CD8-positive, alpha-beta memory T cell (primary cell): ENCODE data around the gene NOL4L. TPM values are rescaled to one million over a fixed set of nuclear protein-coding genes. Genes with fewer than 3 reads are reported as not detected.
"Not testable (repeated sequence)": the region's sequence is repeated elsewhere in the genome, so short reads cannot be mapped to it uniquely, and the experiment has no call there.

Experiments used
- CTCF ChIA-PET: fragments of 350-600 bp; sonication (Branson Sonifier 250); formaldehyde crosslinking; loops from one replicate; lab custom pipeline; 2021; ENCODE audit warnings: antibody characterized with exemption; lab: Charles Lee
- POLR2A ChIA-PET: fragments of 350-600 bp; sonication (Branson Sonifier 250); formaldehyde crosslinking; loops from one replicate; lab custom pipeline; 2021; ENCODE audit warnings: antibody characterized with exemption; lab: Charles Lee
- DNase-seq, 5 donors: peaks; one replicate each; pipeline versions ENCODE4 v3.0.0 to v3.0.0-alpha.2; 2020 to 2022; ENCODE audit warnings: mixed read lengths in 1 of 5
- H3K27ac ChIP-seq: one replicate; pipeline ENCODE4 v1.7.0; 2013; ENCODE audit warnings: low read depth, mild to moderate bottlenecking, low read length, moderate library complexity
- H3K27me3 ChIP-seq: 2 replicates; pipeline ENCODE4 v1.7.0; 2013; ENCODE audit warnings: low read length, mild to moderate bottlenecking; ENCODE audit not compliant: insufficient read depth, poor library complexity, severe bottlenecking
- H3K36me3 ChIP-seq: 2 replicates; pipeline ENCODE4 v1.7.0; 2013; ENCODE audit warnings: mild to moderate bottlenecking, low read length, moderate library complexity; ENCODE audit not compliant: insufficient read depth
- H3K4me1 ChIP-seq: 2 replicates; pipeline ENCODE4 v1.7.0; 2013; ENCODE audit warnings: mild to moderate bottlenecking, low read length, moderate library complexity; ENCODE audit not compliant: insufficient read depth
- H3K4me3 ChIP-seq: 2 replicates; pipeline ENCODE4 v1.7.0; 2013; ENCODE audit warnings: mild to moderate bottlenecking, low read length
- H3K9me3 ChIP-seq: 2 replicates; pipeline ENCODE4 v1.7.0; 2013; ENCODE audit warnings: mild to moderate bottlenecking, low read length
- H3K27ac Mint-ChIP-seq, 8 donors: one replicate each; pipeline ENCODE4 v1.8.0; 2020 to 2021; ENCODE audit warnings: mixed read lengths in 8 of 8, mild to moderate bottlenecking in 6 of 8, inconsistent platforms in 3 of 8, moderate library complexity in 3 of 8
- H3K27me3 Mint-ChIP-seq, 2 donors: one replicate each; pipeline ENCODE4 v1.8.0; 2020 to 2021; ENCODE audit warnings: mixed read lengths in 2 of 2, mild to moderate bottlenecking in 1 of 2, moderate library complexity in 1 of 2
- H3K36me3 Mint-ChIP-seq, 3 donors: one replicate each; pipeline ENCODE4 v1.8.0; 2020 to 2021; ENCODE audit warnings: mixed read lengths in 3 of 3, inconsistent platforms in 1 of 3, mild to moderate bottlenecking in 1 of 3
- H3K4me1 Mint-ChIP-seq, 3 donors: one replicate each; pipeline ENCODE4 v1.8.0; 2020 to 2021; ENCODE audit warnings: mixed read lengths in 3 of 3, inconsistent platforms in 1 of 3, mild to moderate bottlenecking in 1 of 3
- H3K4me3 Mint-ChIP-seq, 7 donors: one replicate each; pipeline ENCODE4 v1.8.0; 2020 to 2021; ENCODE audit warnings: mixed read lengths in 7 of 7, mild to moderate bottlenecking in 6 of 7, moderate library complexity in 4 of 7, inconsistent platforms in 2 of 7
- H3K9me3 Mint-ChIP-seq, 5 donors: one replicate each; pipeline ENCODE4 v1.8.0; 2020 to 2022; ENCODE audit warnings: mixed read lengths in 5 of 5, mild to moderate bottlenecking in 3 of 5, moderate library complexity in 2 of 5, inconsistent platforms in 1 of 5
- polyA plus RNA-seq: library from polyadenylated mRNA; unstranded; fragments of 300-500 nt; fragmentation: Illumina TruSeq; gene quantifications from one replicate; pipeline ENCODE4 v1.2.3, GENCODE V29; 2021
- total RNA-seq, 2 experiments: library from RNA; stranded (reverse); gene quantifications; one replicate each; pipeline ENCODE4 v1.2.3, GENCODE V29; 2021

NOL4L gene
- total and polyA plus RNA-seq, 3 experiments from 2014 or later = 15.4 to 19.8 (median 15.8) TPM

- ChIA-PET POLR2A (no interaction called here), CTCF (interaction anchor here (1.3 to 2.2 kb wide), 3 partner anchors 10 to 26 kb away, joined by 4 to 8 read pairs (median 6); no protein-coding TSS in a partner anchor)
- no peaks in the 10 kb centered on the region for H3K9me3 Mint-ChIP-seq
- H3K27me3 Mint-ChIP-seq = peaks cover 0 to 2% of the 10 kb centered on the region in 2 donors
- DNase-seq = peak in 1 of 5 donors; percentile 9
- H3K4me3 ChIP-seq = no peak overlapping the region
- H3K27ac ChIP-seq = no peak overlapping the region
- no peaks in the 10 kb centered on the region for H3K27me3 ChIP-seq
- H3K4me1 Mint-ChIP-seq = peaks cover 25 to 49% (median 34%) of the 10 kb centered on the region in 3 donors
- peak overlapping the region in 5 of 8 donors; percentile 16 to 53 (median 29) for H3K27ac Mint-ChIP-seq
- peaks cover 3% of the 10 kb centered on the region for H3K36me3 ChIP-seq
- H3K4me3 Mint-ChIP-seq = no peak overlapping the region
- peaks cover 0 to 54% (median 5%) of the 10 kb centered on the region in 3 donors for H3K36me3 Mint-ChIP-seq
- H3K9me3 ChIP-seq = no peaks in the 10 kb centered on the region
- no peaks in the 10 kb centered on the region for H3K4me1 ChIP-seq
Observed at GRCh38 chr20:32495949-32496348, 89.2 kb downstream of the NOL4L start.

DNA sequence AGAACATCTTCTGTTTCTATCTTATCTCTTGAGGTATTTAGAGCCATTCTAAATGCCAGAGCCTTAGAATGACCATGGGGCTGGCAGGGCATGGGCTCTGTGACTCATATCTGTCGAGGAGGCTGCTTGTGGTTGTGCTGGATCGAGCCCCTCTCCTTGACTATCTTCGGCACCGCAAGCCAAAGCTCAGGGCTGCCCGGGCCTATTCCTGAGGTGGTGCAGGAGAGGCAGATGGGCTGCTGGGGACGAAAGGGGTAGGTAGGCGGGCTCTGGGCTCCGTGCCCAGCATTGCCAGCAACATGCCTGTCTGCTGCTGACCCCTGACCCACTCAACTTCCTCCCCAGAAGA, 89.9 kb downstream of the NOL4L start:
- CTCF ChIA-PET = interaction anchor here (1.3 to 2.2 kb wide), 3 partner anchors 10 to 27 kb away, joined by 4 to 8 read pairs (median 6); no protein-coding TSS in a partner anchor

DNA sequence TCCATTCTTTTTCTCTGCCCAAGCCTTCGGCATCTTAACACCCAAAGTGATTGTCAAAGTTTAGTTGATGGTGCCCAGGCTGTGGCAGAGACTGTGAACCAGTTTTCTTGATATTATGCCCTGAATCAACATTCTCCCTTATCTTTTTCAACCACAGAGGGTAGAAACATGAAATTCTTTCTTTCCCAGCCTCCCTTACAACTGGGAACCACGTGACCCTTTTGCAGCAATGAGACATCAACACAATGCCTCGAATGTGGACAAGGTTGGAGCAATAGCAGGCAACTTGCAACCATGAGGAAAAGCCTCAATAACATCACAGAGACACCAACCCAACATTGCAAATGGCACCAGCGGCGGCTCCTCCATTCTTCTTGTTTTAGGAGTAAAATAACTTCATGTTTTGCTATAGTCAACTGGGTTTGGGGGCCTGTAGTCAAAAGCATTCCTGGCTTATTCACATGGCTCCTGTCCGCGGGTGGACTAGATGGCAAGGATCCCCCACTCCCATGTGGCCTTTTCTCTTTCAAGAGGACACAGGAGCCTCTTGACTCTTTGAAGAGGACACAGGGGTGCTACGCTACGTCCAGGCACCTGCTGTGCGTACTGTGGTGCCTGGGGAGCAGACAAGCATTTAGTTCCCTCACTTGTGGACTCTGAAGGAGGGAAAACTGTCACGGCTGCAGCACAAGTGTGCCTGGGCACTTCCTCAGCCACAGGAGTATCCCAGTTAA, 90.5 kb downstream of the NOL4L start:
- H3K4me1 ChIP-seq = no peaks in the 10 kb centered on the region
- ChIA-PET CTCF (interaction anchor here (2.0 kb wide), 1 partner anchor 15 kb away, joined by 6 read pairs; no protein-coding TSS in a partner anchor), POLR2A (no interaction called here)
- H3K36me3 ChIP-seq = peaks cover 4% of the 10 kb centered on the region
- H3K4me3 Mint-ChIP-seq = no peak overlapping the region
- DNase-seq = peak in 1 of 5 donors; percentile 13
- peak overlapping the region in 6 of 8 donors; percentile 5 to 84 (median 32) for H3K27ac Mint-ChIP-seq
- H3K27me3 Mint-ChIP-seq = peaks cover 0 to 2% of the 10 kb centered on the region in 2 donors
- H3K4me3 ChIP-seq = no peak overlapping the region
- peaks cover 0 to 55% (median 5%) of the 10 kb centered on the region in 3 donors for H3K36me3 Mint-ChIP-seq
- no peaks in the 10 kb centered on the region for H3K9me3 Mint-ChIP-seq
- H3K9me3 ChIP-seq = no peaks in the 10 kb centered on the region
- H3K27me3 ChIP-seq = no peaks in the 10 kb centered on the region
- H3K27ac ChIP-seq = no peak overlapping the region
- peaks cover 25 to 43% (median 31%) of the 10 kb centered on the region in 3 donors for H3K4me1 Mint-ChIP-seq

More for the DNA sequence above, 89.9 kb downstream of the NOL4L start:
- Histone ChIP-seq H3K9me3 (no peaks in the 10 kb centered on the region), H3K27ac (no peak overlapping the region), H3K4me1 (no peaks in the 10 kb centered on the region), H3K4me3 (no peak overlapping the region), H3K27me3 (no peaks in the 10 kb centered on the region), H3K36me3 (peaks cover 4% of the 10 kb centered on the region)
- Mint-ChIP-seq H3K27ac (peak overlapping the region in 1 of 8 donors; percentile 50), H3K4me1 (peaks cover 26 to 43% (median 34%) of the 10 kb centered on the region in 3 donors), H3K27me3 (peaks cover 0 to 2% of the 10 kb centered on the region in 2 donors), H3K36me3 (peaks cover 0 to 54% (median 5%) of the 10 kb centered on the region in 3 donors), H3K4me3 (no peak overlapping the region), H3K9me3 (no peaks in the 10 kb centered on the region)
- peak in 1 of 5 donors; percentile 37 for DNase-seq
- POLR2A ChIA-PET = no interaction called here

DNA sequence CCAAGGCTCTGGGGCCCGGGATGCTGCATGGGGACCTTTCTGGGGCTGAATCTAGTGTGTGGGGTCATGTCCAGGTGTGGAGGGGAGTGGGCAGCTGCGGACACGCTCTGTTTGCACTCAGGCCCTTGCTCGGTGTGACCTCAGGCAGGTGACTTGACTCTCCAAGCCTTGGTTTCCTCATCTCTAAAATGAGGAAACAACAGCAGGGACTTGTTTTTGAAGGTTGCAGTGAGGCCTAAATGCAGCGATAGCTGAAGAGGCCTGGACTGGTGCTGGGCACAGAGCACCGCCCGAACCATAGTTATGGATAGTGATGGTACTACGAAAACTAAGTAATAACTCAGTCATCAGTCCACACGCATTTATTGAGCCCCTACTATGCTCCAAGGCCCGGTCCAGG, 91.8 kb downstream of the NOL4L start:
- peaks cover 0 to 53% (median 5%) of the 10 kb centered on the region in 3 donors for H3K36me3 Mint-ChIP-seq
- H3K27ac Mint-ChIP-seq = peak overlapping the region in 1 of 8 donors; percentile 77
- H3K9me3 Mint-ChIP-seq = no peaks in the 10 kb centered on the region
- peaks cover 27 to 42% (median 35%) of the 10 kb centered on the region in 3 donors for H3K4me1 Mint-ChIP-seq
- peak in 1 of 5 donors; percentile 12 for DNase-seq
- H3K9me3 ChIP-seq = no peaks in the 10 kb centered on the region
- H3K27me3 Mint-ChIP-seq = peaks cover 0 to 2% of the 10 kb centered on the region in 2 donors
- no peaks in the 10 kb centered on the region for H3K27me3 ChIP-seq
- no peak overlapping the region for H3K27ac ChIP-seq
- H3K4me3 Mint-ChIP-seq = no peak overlapping the region
- H3K4me1 ChIP-seq = no peaks in the 10 kb centered on the region
- POLR2A ChIA-PET = no interaction called here
- no peak overlapping the region for H3K4me3 ChIP-seq
- CTCF ChIA-PET = interaction anchor here (1.5 kb wide), 1 partner anchor 29 kb away, joined by 3 read pairs; no protein-coding TSS in a partner anchor
- peaks cover 5% of the 10 kb centered on the region for H3K36me3 ChIP-seq

GRCh38 chr20:32491764-32492151, 93.4 kb downstream of the NOL4L start:
- H3K9me3 ChIP-seq, H3K4me3 ChIP-seq, H3K4me3 Mint-ChIP-seq, H3K27me3 Mint-ChIP-seq, H3K27ac ChIP-seq, H3K27me3 ChIP-seq, H3K9me3 Mint-ChIP-seq, H3K4me1 ChIP-seq, POLR2A ChIA-PET, H3K36me3 ChIP-seq, DNase-seq: not testable (repeated sequence)
- Mint-ChIP-seq H3K4me1 (peaks cover 32 to 46% (median 35%) of the 10 kb centered on the region in 3 donors), H3K27ac (peak overlapping the region in 3 of 8 donors; percentile 15 to 86 (median 40)), H3K36me3 (peaks cover 0 to 51% (median 5%) of the 10 kb centered on the region in 3 donors)
- CTCF ChIA-PET = interaction anchor here (1.5 kb wide), 1 partner anchor 30 kb away, joined by 3 read pairs; no protein-coding TSS in a partner anchor

- ChIA-PET POLR2A (no interaction called here), CTCF (no interaction called here)
- Histone ChIP-seq H3K4me1 (peaks cover 7% of the 10 kb centered on the region), H3K36me3 (peaks cover 8% of the 10 kb centered on the region), H3K27me3 (no peaks in the 10 kb centered on the region), H3K4me3 (no peak overlapping the region), H3K27ac (no peak overlapping the region), H3K9me3 (no peaks in the 10 kb centered on the region)
- no peak overlapping the region for H3K4me3 Mint-ChIP-seq
- H3K27me3 Mint-ChIP-seq = no peaks in the 10 kb centered on the region
- H3K36me3 Mint-ChIP-seq = peaks cover 0 to 54% (median 10%) of the 10 kb centered on the region in 3 donors
- no peaks in the 10 kb centered on the region for H3K9me3 Mint-ChIP-seq
- peak in 1 of 5 donors; percentile 48 for DNase-seq
- H3K27ac Mint-ChIP-seq = peak overlapping the region in 7 of 8 donors; percentile 6 to 90 (median 69)
- H3K4me1 Mint-ChIP-seq = peaks cover 33 to 50% (median 40%) of the 10 kb centered on the region in 3 donors
Observed at GRCh38 chr20:32490942-32491763, 94.0 kb downstream of the NOL4L start.

GRCh38 chr20:32488066-32488838, 96.9 kb downstream of the NOL4L start:
- POLR2A ChIA-PET = no interaction called here
- H3K4me1 Mint-ChIP-seq = peaks cover 38 to 50% (median 39%) of the 10 kb centered on the region in 3 donors
- Histone ChIP-seq H3K9me3 (no peaks in the 10 kb centered on the region), H3K4me1 (peaks cover 21% of the 10 kb centered on the region), H3K27ac (no peak overlapping the region), H3K36me3 (peaks cover 8% of the 10 kb centered on the region), H3K27me3 (no peaks in the 10 kb centered on the region), H3K4me3 (no peak overlapping the region)
- CTCF ChIA-PET = no interaction called here
- peak overlapping the region in 1 of 7 donors; percentile 19 for H3K4me3 Mint-ChIP-seq
- peak in 1 of 5 donors; percentile 14 for DNase-seq
- H3K9me3 Mint-ChIP-seq = no peaks in the 10 kb centered on the region
- peaks cover 0 to 42% (median 8%) of the 10 kb centered on the region in 3 donors for H3K36me3 Mint-ChIP-seq
- no peaks in the 10 kb centered on the region for H3K27me3 Mint-ChIP-seq
- H3K27ac Mint-ChIP-seq = peak overlapping the region in 7 of 8 donors; percentile 49 to 91 (median 68)
